Measurements from ENCODE around the gene YTHDF2. TPM values are rescaled to one million over a fixed set of nuclear protein-coding genes. Genes with fewer than 3 reads are reported as not detected.
"Not testable (repeated sequence)": the region's sequence is repeated elsewhere in the genome, so short reads cannot be mapped to it uniquely, and the experiment has no call there.

Gene YTHDF2
- total RNA-seq, 3 donors from 2014 or later (not counting 1 experiment from before 2014, with no cell fraction given), result 78.9 to 98.3 (median 97.9) TPM

DNA sequence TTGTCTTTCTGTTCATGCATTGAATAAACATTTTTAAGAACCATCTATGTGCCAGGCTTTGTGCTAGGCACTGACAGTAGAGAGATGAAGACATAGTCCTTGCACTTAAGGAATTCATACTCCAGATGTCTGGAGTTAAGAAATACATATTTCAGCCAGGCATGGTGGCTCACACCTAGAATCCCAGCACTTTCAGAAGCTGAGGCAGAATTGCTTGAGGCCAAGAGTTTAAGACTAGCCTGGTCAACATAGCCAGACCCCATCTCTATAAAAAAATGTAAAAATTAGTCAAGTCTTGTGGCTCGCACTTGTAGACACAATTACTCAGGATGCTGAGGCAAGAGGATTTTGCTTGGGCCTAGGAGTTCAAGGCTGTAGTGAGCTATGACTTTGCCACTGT, 18.6 kb upstream of the YTHDF2 start:
- H3K9me3 Mint-ChIP-seq, result no peaks in the 10 kb centered on the region
- DNase-seq (no peak), ATAC-seq (no peak)
- no peak overlapping the region for H3K27ac Mint-ChIP-seq
- H3K4me3 Mint-ChIP-seq, result no peak overlapping the region
- peaks cover 19% of the 10 kb centered on the region for H3K36me3 ChIP-seq (ENCODE audit: control insufficient read depth, insufficient read depth, low read length)
- no peaks in the 10 kb centered on the region for H3K36me3 Mint-ChIP-seq
- no peaks in the 10 kb centered on the region for H3K27me3 ChIP-seq (ENCODE audit: control insufficient read depth, insufficient read depth, low read length)
- H3K4me3 ChIP-seq (ENCODE audit: low read length), result no peak overlapping the region
- no peaks in the 10 kb centered on the region for H3K9me3 ChIP-seq (ENCODE audit: control insufficient read depth, insufficient read depth, low read length)
- H3K4me1 Mint-ChIP-seq, result peaks cover 4 to 5% of the 10 kb centered on the region in 2 donors
- 93% methylated on average over 1 of the region's 1 CpG for WGBS (ENCODE audit: insufficient coverage)
- intact Hi-C loops (cut with micrococcal nuclease), result no loop called here
- no peaks in the 10 kb centered on the region for H3K27me3 Mint-ChIP-seq (ENCODE audit: low read depth in 2 of 2)
- H3K4me1 ChIP-seq (ENCODE audit: control insufficient read depth, insufficient read depth, low read length), result no peaks in the 10 kb centered on the region
- H3K27ac ChIP-seq (ENCODE audit: low read length), result no peak overlapping the region
- no peak for TF ChIP-seq CTCF (IDR thresholded peaks at IDR 0.05)

DNA sequence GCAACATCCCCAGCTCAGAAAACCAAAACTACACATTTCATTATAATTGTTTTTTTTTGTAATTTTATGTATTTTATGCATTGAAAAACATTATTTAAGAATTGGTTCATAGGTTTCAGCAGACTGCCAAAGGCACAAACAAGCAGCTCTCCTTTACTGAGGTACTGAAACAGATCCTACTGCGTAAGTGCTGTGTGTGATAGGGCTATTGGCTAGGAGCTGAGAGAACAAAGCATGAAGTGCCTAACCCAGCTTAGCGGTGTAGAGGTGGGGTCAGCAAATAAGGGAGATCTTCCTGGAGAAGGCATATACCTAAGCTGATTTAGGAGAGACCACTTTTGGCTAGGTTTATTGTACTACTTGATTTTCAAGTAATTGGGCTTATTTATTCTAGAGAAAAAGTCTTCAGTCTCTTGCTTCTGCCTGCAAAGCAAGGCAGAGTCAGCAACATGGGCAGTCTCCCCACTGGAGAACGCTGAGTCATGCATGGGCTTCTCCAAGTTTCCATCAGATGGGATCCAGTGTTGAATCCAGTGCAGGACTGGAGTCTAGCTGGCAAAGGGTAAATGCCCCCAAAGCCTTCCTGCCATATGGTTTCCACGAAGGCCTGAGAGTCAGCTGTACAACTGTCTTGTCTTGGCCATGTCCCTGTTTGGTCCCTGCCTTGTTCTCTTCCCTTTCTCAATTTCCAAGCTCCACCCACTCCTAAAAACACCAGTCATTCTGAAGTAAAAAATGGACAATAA, 18.0 kb upstream of the YTHDF2 start:
- no peaks in the 10 kb centered on the region for H3K36me3 Mint-ChIP-seq
- Histone ChIP-seq H3K4me3 (ENCODE audit: low read length) (no peak overlapping the region), H3K36me3 (ENCODE audit: control insufficient read depth, insufficient read depth, low read length) (peaks cover 13% of the 10 kb centered on the region), H3K9me3 (ENCODE audit: control insufficient read depth, insufficient read depth, low read length) (no peaks in the 10 kb centered on the region), H3K27me3 (ENCODE audit: control insufficient read depth, insufficient read depth, low read length) (no peaks in the 10 kb centered on the region), H3K27ac (ENCODE audit: low read length) (no peak overlapping the region), H3K4me1 (ENCODE audit: control insufficient read depth, insufficient read depth, low read length) (no peaks in the 10 kb centered on the region)
- H3K9me3 Mint-ChIP-seq, result no peaks in the 10 kb centered on the region
- 93% methylated on average over 4 of the region's 4 CpGs for WGBS (ENCODE audit: insufficient coverage)
- intact Hi-C loops (cut with micrococcal nuclease), result no loop called here
- TF ChIP-seq CTCF (IDR thresholded peaks at IDR 0.05), result no peak
- no peak for DNase-seq
- H3K27ac Mint-ChIP-seq, result no peak overlapping the region
- H3K27me3 Mint-ChIP-seq (ENCODE audit: low read depth in 2 of 2), result no peaks in the 10 kb centered on the region
- H3K4me1 Mint-ChIP-seq, result peaks cover 4 to 5% of the 10 kb centered on the region in 2 donors
- H3K4me3 Mint-ChIP-seq, result no peak overlapping the region
- no peak for ATAC-seq

- ATAC-seq (no peak), DNase-seq (no peak)
- H3K27me3 Mint-ChIP-seq (ENCODE audit: low read depth in 2 of 2), result no peaks in the 10 kb centered on the region
- H3K27ac Mint-ChIP-seq, result no peak overlapping the region
- Histone ChIP-seq H3K9me3 (ENCODE audit: control insufficient read depth, insufficient read depth, low read length) (no peaks in the 10 kb centered on the region), H3K27ac (ENCODE audit: low read length) (no peak overlapping the region), H3K36me3 (ENCODE audit: control insufficient read depth, insufficient read depth, low read length) (peaks cover 9% of the 10 kb centered on the region), H3K27me3 (ENCODE audit: control insufficient read depth, insufficient read depth, low read length) (no peaks in the 10 kb centered on the region), H3K4me3 (ENCODE audit: low read length) (no peak overlapping the region), H3K4me1 (ENCODE audit: control insufficient read depth, insufficient read depth, low read length) (no peaks in the 10 kb centered on the region)
- H3K4me3 Mint-ChIP-seq, result no peak overlapping the region
- no peak for TF ChIP-seq CTCF (IDR thresholded peaks at IDR 0.05)
- no peaks in the 10 kb centered on the region for H3K36me3 Mint-ChIP-seq
- intact Hi-C loops (cut with micrococcal nuclease), result no loop called here
- peaks cover 4 to 5% of the 10 kb centered on the region in 2 donors for H3K4me1 Mint-ChIP-seq
- no peaks in the 10 kb centered on the region for H3K9me3 Mint-ChIP-seq
Observed at GRCh38 chr1:28719332-28719619, 17.5 kb upstream of the YTHDF2 start.

GRCh38 chr1:28720376-28720775, 16.4 kb upstream of the YTHDF2 start:
- Histone ChIP-seq H3K27me3 (ENCODE audit: control insufficient read depth, insufficient read depth, low read length) (no peaks in the 10 kb centered on the region), H3K9me3 (ENCODE audit: control insufficient read depth, insufficient read depth, low read length) (no peaks in the 10 kb centered on the region), H3K27ac (ENCODE audit: low read length) (no peak overlapping the region), H3K36me3 (ENCODE audit: control insufficient read depth, insufficient read depth, low read length) (no peaks in the 10 kb centered on the region), H3K4me3 (ENCODE audit: low read length) (no peak overlapping the region), H3K4me1 (ENCODE audit: control insufficient read depth, insufficient read depth, low read length) (no peaks in the 10 kb centered on the region)
- peak overlapping the region in 1 of 2 donors; percentile 20 for H3K27ac Mint-ChIP-seq
- no peaks in the 10 kb centered on the region for H3K9me3 Mint-ChIP-seq
- no peak overlapping the region for H3K4me3 Mint-ChIP-seq
- WGBS (ENCODE audit: insufficient coverage), result 89% methylated on average over 5 of the region's 5 CpGs
- H3K27me3 Mint-ChIP-seq (ENCODE audit: low read depth in 2 of 2), result peaks cover 0 to 2% of the 10 kb centered on the region in 2 donors
- DNase-seq (no peak), ATAC-seq (no peak)
- TF ChIP-seq CTCF (IDR thresholded peaks at IDR 0.05), result no peak
- H3K36me3 Mint-ChIP-seq, result no peaks in the 10 kb centered on the region
- intact Hi-C loops (cut with micrococcal nuclease), result no loop called here
- H3K4me1 Mint-ChIP-seq, result peaks cover 4 to 5% of the 10 kb centered on the region in 2 donors

DNA sequence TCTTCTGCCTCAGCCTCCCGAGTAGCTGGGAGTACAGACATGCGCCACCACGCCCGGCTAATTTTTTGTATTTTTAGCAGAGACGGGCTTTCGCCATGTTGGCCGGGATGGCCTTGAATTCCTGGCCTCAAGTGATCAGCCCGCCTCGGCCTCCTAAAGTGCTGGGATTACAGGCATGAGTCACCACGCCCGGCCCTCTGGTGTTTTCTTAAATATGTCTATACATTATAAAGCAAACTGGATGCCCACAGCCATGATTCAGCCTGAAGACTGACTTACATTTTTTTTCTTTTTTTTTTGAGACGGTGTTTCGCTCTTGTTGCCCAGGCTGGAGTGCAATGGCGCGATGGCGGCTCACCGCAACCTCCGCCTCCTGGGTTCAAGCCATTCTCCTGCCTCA, 14.8 kb upstream of the YTHDF2 start:
- ATAC-seq; H3K36me3 ChIP-seq (ENCODE audit: control insufficient read depth, insufficient read depth, low read length); intact Hi-C loops (cut with micrococcal nuclease); H3K27ac Mint-ChIP-seq; H3K9me3 ChIP-seq (ENCODE audit: control insufficient read depth, insufficient read depth, low read length); H3K4me3 Mint-ChIP-seq; H3K4me1 ChIP-seq (ENCODE audit: control insufficient read depth, insufficient read depth, low read length); H3K27me3 ChIP-seq (ENCODE audit: control insufficient read depth, insufficient read depth, low read length); H3K27me3 Mint-ChIP-seq (ENCODE audit: low read depth in 2 of 2); H3K27ac ChIP-seq (ENCODE audit: low read length); H3K4me3 ChIP-seq (ENCODE audit: low read length); H3K36me3 Mint-ChIP-seq; H3K9me3 Mint-ChIP-seq; DNase-seq; H3K4me1 Mint-ChIP-seq: not testable (repeated sequence)
- 96% methylated on average over 18 of the region's 18 CpGs for WGBS (ENCODE audit: insufficient coverage)

Measured in natural killer cell (primary cell).